GM15510 (cell line): ENCODE results near the gene LARP1.

Experiments used
- POLR2A ChIP-seq: IDR thresholded peaks from 3 replicates; pipeline ENCODE4 v1.6.1; 2011; ENCODE audit warnings: borderline replicate concordance; ENCODE audit not compliant: insufficient read length; ENCODE audit errors: extremely low read depth

LARP1 gene

DNA sequence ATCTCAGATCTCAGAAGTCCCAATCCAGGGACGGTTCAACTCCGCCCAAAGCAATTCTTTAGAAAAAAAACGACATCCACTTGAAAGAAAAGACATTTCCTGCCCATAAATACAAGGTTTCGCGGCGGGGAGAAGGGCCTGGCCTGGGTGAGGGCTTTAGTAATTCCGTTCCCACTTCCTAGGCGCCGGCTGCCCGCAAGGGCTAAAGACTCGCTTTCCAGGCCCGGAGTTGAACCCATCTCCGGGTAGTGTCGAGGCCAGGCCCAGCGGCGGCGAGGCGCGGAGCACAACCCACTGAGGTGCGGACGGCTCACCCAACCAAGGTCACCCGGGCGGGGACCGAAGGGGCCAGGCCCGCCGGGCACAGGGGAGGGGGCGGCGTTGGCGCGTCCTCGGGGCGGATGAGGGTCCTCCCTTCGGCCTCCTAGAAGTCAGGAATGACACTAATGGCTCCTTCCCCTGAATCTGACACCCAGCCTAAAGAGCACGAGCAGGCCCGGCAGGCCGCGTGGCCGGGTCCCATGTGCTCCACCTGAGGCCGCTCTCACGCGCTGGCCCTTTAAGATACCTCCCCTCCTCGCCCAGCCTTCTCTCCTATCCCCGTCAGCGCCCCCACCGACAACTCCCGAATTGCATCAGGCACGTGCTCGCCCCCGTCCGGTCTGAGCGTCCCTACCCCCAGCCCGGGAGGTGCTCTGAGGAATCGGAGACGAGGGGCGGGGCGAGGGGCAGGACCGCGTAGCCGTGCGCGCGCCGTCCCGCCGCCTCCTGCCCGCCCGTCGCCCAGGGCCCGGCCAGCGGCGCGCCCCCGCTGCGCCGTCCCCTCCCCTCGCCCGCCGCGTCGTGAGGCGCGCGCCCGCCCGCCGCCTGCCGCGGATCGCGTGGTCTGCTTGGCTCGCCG lies 467 bp upstream of the LARP1 start:
- TF ChIP-seq POLR2A, result peak; percentile 77

DNA sequence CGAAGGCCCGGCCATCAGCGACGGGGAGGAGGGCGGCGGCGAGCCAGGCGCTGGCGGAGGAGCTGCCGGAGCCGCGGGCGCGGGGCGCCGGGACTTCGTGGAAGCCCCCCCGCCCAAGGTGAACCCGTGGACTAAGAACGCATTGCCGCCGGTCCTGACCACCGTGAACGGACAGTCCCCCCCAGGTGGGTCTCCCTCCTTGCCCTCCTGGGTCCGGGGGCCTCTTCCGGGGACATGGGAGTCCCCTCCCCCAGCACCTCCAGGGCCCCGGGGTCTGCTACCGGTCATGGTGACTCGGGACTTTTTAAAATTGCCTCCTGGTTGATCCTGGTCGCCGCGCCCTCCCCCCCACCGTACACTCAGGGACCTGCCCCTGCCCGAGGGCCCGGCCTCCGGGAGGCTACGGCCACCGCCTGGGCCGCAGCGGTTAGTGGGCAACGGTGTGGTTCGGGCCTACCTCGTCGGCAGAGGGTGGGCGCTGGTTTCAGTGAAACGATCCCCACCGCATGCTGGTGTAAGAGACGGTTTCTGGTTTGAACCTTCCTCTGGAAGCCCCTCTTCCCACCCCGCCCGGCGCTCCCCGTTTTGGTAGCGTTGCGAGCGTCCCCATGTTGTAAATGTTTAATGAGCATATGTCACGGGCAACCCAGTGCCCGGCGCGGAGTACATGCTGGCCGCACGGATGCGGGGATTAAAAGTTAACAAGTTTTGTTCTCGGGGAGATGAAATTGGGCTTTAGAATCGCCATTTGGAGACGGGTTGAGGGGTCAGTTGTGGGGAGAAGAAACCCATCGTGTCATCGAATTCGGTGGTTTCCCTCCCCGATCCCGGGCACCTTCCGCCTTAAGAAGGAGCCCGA lies 1.1 kb downstream of the LARP1 start:
- no peak for TF ChIP-seq POLR2A

DNA sequence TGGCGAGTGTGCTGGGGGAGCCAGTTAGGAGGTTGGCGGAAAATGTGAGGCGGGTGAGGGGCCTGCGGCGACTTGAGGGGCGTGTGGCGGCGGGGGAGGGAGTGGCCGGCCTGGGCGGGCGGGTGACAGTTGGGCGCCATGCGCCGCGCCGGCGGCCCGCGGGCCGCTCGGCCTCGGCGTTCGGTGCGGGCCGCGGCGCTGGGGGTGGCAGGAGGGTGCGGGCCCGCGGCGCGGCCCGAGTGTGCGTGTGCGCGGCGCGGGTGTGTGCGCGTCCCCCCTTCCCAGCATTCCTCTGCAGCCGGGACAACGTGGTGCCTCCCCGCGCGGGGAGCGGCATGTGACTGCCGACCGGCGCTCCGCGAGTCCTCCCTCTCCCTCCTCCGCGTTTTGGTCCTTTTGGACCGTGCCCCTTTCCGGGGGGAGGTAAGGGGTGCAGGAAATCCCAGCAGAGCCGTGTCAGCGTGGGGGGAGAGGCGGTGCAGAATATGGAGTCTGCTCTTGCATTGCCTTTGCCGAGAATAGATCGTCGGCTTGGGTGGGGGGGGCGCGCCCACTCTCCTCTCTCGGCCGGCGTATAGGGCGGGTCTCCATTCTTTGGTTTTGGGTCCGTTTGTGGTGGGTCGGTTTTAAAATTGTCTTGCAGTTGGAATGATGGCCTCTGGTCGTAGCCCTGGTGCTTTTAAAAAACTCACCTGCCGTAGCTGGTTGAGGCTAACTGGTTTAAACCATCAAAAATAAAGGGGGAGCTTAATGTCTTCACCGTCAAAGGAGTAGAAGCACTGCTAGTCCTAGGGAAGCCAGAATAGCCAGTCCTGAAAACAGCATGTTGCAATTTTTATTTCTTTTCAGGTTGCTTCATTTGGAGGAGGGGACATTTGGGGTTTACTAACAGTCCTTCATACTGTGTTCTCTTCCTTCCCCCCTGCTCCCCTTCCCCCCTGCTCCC lies 2.0 kb downstream of the LARP1 start:
- TF ChIP-seq POLR2A, result no peak

DNA sequence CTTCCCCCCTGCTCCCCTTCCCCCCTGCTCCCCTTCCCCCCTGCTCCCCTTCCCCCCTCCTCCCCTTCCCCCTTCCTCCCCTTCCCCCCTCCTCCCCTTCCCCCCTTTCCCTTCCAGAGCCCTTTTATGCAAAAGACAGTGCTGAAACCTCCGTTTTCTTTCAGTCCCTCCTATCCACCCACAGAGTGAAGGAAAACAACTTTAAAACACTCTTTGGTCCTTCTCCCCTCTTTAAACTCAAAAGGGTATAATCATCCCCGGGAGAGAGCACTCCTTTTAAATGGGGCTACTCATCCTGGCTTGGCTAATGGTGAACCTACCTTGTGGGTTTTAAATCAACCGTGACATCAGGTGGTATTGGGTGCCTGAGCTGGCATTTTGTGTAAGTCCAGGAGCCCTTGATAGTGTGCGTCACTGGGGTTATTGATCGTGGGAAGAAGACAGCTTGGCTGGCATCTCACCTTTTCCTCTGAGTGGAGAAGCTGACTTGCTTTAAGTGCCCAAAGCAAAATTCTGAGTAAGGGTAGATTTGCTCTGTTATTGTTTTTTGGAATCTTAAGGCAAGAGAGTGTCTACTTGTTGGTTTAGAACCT lies 2.7 kb downstream of the LARP1 start:
- no peak for TF ChIP-seq POLR2A

DNA sequence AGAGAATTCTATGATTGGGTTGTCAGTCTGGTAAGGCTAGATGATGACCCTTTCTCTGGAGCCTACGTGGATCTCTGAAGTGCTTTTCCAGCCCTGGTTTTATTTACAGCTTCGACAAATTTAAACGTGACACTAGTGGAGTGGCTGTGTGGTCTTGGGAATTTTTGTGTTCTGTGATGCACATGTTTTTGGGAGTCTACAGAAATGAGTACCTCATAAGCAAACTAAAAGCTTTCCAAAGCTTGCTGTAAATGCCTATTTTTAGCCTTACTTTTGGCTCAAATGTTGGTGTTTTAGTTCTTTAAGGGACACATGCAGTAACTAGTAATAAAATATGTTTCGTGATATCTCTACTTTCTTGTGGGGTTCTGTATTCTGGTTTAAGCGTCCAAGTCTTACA lies 3.3 kb downstream of the LARP1 start:
- TF ChIP-seq POLR2A, result no peak

DNA sequence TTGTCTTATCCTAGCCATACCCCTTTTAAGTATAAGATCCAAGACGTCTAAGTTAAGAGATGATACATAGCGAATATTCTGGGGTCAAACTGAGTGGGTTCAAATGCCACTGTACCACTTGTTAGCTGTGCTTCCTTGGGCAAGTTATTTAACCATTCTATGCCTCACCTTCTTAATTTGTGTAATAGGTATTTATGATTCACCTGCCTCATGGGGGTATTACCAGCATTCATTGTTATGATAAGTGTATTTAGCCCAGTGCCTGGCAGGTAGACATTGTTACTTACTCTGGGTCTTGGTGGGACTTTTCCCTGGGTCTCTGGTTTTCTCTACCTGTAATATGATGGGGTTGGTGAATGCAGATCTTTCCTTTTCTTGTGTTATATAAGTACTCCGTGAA lies 3.8 kb downstream of the LARP1 start:
- no peak for TF ChIP-seq POLR2A

DNA sequence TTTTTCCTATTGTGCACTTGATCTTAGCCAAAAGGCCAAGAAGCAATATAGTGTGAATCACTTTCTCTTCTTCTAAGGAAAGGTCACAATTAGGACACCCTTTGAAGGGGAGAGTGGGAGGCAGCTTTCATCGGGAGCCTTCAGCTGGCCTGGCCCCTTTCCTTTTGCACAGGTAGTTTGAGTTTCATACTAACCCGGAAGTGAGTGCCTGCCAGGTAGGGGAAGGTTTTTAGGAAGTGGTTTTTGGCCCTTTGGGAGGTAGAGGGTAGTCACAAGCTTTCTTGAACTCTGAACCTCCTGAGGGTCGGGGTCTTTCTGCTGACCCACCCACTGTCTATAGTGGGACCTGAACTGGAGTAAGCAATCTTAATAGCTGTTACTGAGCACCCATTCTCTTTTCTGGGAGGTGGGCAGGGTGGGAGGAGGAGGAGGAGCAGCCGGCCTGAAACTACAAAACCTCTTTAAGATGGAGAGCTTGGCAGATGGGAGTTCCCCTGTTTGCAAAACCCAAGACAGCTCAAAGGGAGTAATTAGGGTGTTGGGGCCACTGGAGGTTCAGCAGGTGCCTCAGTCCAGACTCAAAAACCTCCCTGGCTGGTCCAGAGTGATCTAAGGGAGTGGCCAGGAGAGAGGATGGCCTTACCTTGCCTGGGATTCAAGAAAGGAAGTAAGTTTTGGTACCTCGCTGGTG lies 6.0 kb downstream of the LARP1 start:
- TF ChIP-seq POLR2A, result no peak

DNA sequence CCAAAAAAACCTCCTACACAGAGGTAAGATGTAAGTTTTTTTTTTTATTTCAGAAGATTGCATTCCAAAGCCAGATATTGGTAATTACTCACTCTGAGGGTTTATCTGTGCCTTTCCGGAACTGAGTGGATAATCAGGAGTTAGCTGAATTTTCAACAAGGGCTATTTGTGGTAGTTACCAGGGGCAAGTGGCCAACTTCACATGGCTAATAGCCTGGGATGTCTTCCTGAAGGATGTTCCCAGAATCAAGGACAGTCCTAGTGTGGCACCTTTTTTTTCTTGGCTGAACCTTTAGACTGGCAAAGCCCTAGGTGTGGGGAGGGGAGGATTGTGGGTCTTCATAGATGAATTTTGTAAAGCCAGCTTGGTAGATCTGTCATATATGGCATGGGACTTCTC lies 7.1 kb downstream of the LARP1 start:
- TF ChIP-seq POLR2A, result no peak

DNA sequence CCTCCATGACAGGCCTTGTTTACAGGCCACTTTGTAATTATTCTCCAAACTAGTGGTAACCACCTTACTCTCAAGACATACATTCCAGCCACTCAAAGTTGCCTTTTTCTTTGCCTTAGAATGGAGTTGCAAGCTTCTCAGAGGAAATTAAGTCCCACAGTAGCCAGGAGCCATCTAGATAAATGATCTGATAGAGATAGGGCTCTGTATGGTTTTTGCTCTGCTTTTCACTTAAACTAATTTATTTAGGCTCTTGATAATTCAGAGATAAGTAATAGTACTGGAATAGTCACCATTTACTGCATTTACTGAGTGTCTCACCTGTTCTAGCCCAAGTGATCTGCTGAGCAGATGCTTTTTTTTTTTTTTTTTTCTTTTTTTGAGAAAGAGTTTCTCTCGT lies 7.5 kb downstream of the LARP1 start:
- no peak for TF ChIP-seq POLR2A

DNA sequence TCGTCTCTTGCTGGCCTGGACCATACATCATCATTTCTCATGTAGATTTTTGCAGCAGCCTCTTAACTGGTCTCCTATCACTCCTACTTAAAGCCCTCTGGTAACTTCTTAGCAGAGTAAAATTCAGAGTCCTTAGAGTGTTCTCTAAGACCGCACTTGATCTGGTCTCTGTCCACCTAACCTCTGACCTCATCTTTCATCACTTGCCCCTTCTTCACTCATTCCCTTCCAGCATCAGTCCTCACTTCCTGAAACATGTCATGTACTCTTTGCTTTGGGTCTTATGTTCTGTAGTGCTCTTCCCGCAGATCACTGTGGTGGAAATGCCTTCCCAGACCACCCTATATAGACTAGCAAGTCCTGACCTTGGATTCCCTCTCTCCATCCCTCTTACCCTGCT lies 9.8 kb downstream of the LARP1 start:
- TF ChIP-seq POLR2A, result no peak

DNA sequence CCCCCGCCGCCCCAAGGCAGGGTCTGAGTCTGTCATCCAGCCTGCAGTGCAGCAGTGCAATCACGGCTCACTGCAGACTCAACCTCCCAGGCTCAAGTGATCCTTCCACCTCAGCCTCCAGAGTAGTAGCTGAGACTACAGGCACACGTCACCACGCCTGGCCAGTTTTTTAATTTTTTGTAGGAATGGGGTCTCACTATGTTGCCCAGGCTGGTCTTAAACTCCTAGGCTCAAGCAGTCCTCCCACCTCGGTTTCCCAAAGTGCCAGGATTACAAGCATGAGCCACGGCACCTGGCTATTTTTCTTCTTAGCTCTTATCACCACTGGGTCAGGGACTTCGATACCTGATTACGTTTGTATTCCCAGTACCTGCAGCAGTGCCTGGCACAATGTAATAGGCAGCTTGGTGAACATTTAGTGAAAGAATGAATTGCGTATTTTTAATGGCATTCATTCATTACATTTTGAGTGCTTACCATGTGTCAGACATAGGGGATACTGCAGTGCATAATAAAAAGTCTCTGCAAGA lies 10.3 kb downstream of the LARP1 start:
- TF ChIP-seq POLR2A, result no peak

DNA sequence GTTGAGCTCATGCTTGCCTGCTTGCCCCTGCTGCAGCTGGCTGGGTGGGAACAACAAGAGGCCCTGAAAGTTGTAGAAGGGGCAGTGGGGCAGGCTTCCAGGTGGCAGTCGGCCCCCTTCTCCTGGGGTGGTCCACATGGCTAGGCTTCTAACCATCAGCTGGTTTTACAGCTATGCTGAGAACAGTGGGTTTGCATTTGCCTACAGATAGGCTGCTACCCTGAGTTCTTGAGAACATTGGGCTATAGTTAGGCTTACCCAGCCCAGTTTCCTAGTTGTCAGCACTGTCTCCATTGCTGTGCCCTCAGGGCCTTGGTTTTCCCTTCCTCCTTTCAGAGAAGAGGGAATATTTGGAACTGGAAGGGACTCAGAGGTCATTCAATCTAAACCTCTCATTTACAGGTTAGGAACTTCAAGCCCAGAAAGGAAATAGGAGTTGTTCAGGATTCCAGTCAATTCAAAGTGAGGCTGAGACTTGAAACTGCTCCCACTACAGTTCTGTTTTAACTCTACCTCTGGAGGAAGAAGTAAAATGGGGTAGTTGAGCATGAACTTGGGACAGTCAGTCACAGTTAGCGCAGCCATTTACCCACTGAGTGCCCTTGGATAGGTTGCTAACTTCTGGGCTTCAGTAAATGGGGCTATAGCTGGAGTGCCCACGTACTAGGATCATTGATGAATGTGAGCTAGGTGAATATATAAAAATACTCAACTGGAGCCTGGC lies 11.5 kb downstream of the LARP1 start:
- no peak for TF ChIP-seq POLR2A

DNA sequence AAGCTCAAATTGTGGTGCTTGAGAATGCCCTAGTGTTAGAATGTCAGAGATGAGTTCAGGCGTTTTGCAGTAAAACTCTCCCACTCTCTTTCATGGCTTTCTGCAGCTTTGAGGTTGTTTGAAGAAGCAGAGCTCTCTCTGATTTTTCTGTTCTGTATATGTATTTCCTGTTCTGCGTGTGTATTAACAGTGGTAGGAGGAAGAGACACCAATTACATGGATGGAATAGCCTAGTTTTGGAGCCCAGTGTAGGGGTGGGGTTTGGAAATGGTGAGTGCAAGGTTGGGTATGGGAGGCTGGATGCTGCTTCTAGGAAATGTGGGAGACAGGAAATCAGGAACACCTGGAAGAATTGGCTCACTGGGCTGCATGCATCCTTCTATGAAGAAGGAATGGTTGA lies 12.4 kb downstream of the LARP1 start:
- no peak for TF ChIP-seq POLR2A

DNA sequence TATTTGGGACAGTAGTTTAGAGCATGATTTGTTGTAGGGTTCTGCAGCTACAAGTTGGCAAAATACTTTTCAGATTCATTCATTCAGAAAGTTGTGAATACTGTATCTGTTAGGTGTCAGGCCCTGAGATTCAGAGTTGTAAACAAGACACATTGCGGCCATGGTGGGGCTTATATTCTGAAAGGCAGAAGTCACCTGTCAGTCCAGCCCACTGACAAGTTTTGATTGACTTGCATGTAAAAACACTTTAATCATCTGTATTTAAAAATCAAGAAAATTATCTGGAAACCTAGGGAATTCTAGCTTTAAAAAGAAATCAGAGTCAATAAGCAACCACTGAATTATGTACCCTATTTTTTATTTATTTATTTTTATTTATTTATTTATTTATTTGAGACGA lies 13.0 kb downstream of the LARP1 start:
- TF ChIP-seq POLR2A, result no peak

DNA sequence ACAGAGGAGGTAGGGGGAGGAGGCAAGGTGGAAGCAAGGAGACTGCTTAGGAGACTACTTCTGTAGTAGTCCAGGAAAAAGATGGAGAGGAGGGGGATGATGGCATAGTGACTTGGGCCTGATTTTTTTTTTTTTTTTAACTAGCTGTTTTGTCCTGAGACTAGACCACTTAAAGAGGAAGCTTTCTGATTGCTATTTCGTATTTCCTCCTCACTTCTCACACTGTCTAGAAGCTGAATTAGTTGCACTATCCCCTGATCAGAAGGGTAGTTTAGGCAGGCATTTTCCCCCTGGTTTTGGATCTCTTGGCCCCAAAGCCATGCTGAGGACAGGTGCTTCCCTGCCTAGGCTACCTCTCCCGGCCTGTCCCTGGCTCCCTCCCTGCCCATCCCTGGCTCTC lies 14.9 kb downstream of the LARP1 start:
- no peak for TF ChIP-seq POLR2A
